HTR-8/SVneo (cell line): ENCODE results near the gene SDK1.

Experiments
- DNase-seq: peaks from one replicate; pipeline ENCODE4 v3.0.0; 2011; ENCODE audit warnings: low spot score, mixed read lengths; ENCODE audit not compliant: insufficient read length
- FAIRE-seq: peaks from 2 replicates; lab custom pipeline; 2011; peaks lifted over from hg19 to GRCh38; lab: Jason Lieb, UNC

The SDK1 gene

GRCh38 chr7:4170997-4171786, 870.1 kb downstream of the SDK1 start:
- DNase-seq (no peak), FAIRE-seq (no peak)

DNA sequence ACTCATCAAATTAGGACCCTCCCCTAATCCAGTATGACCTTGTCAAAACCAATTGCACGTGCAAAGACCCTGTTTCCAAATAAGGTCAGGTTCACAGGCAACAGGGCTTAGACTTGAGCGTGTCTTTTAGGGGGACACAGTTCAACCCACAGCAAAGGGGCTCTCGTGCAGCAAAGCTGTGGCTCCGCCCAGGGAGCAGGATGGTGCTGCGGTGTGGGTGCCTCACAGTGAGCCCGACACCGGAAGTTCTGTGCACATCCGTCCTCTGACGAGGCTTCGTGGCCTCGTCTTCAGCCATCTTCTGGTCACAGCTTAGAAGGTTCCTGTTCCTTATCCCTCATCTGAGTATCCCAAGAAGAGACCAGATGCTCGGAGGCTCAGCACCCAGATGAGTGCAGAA, 871.8 kb downstream of the SDK1 start:
- FAIRE-seq = no peak
- no peak for DNase-seq

DNA sequence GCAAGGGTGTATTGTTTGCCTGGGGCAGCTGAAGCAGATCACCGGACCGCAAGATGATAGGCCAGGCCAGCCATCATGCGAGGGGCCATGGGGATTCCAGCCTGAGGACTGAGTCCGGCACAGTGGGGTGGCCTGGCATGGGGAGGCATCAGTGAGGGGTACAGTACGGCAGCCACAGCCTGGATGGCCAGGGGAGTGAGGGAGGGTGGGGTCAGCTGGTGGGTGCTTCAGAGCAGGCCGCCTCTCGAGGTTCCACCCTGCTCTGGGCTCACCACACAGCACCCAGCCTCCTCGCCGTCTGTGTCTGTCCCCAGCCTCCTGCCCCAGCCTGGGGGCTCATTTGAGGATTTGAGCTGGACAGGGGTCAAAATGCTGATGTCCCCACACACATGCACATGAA, 872.6 kb downstream of the SDK1 start:
- FAIRE-seq (no peak), DNase-seq (no peak)

GRCh38 chr7:4174016-4174415, 873.0 kb downstream of the SDK1 start:
- no peak for FAIRE-seq
- DNase-seq = no peak

DNA sequence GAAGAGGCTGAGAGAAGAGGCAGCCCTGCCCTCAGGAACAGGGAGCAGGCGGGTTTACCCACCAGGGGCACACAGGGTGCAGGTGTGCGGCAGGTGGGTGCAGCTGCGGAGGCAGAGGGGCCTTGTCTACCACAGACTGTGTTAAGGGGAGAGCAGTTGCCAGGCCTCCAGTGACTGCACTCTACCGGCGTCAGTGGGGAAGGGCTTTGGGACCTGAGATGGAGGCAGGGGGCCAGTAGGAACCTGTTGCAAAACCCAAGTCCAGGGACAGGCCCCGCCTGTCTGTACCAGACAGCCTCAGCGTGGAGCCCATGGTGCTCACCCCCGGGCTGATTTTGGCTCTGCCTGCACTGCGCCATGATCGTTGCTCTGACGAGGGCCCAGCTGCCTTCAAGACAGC, 873.4 kb downstream of the SDK1 start:
- FAIRE-seq = no peak
- no peak for DNase-seq

- DNase-seq = no peak
- no peak for FAIRE-seq
These were observed 873.8 kb downstream of the SDK1 start for GRCh38 chr7:4174884-4175283.

- FAIRE-seq (no peak), DNase-seq (no peak)
These were observed 874.4 kb downstream of the SDK1 start for GRCh38 chr7:4175346-4175973.

- no peak for DNase-seq
- FAIRE-seq = no peak
These were observed 875.9 kb downstream of the SDK1 start for GRCh38 chr7:4177001-4177400.

GRCh38 chr7:4178416-4178815, 877.4 kb downstream of the SDK1 start:
- DNase-seq = no peak
- FAIRE-seq = no peak

- DNase-seq (no peak), FAIRE-seq (no peak)
These were observed 878.0 kb downstream of the SDK1 start for GRCh38 chr7:4178916-4179687.

DNA sequence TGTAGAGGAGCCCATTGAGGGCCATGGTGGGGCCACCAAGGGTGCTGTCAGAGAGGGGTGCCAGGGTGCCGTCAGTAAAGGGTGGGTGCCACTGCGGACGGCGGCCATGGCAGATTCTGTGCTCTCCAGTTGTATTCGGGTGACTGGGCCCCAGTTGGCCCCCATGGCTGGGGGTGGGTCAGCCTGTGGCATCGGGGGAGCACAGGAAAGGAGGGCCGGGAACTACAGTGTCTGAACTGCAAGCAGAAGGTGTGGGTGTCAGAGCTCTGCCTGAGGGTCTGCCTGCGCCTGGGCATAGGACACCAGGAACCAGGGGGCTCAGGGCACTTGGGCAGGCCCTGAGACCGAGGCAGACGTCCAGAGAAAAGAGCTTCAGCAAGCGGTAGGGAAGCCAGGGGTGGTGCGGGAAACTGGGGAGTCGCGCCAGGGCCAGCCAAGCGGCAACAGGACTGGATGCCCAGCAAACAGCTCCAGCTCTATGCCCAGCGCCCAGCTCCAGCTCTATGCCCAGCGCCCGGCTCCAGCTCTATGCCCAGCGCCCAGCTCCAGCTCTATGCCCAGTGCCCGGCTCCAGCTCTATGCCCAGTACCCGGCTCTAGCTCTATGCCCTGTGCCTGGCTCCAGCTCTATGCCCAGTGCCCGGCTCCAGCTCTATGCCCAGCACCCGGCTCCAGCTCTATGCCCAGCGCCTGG, 878.8 kb downstream of the SDK1 start:
- FAIRE-seq (no peak), DNase-seq (no peak)

DNA sequence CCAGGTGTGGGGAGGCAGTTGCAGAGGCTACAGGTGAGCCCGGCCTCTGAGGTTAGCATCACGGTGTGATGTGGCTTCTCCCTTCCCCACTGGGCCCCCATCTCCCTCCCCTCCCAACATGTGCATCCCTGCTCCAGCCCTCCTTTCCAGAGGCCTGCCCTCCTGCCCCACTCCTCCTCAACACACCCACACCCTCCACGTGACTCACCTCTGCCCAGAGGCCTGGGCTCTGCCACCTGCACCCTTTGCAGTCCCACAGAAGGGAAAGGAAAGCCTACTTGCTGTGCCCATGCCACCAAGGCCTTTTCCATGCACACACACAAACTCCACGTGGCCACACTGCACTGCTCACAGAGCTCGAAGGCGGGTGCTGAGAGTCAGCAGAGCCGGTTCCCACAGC, 880.4 kb downstream of the SDK1 start:
- DNase-seq (no peak), FAIRE-seq (no peak)

GRCh38 chr7:4182605-4183300, 881.7 kb downstream of the SDK1 start:
- DNase-seq (no peak), FAIRE-seq (no peak)

- FAIRE-seq (no peak), DNase-seq (no peak)
These were observed 883.6 kb downstream of the SDK1 start for GRCh38 chr7:4184653-4185052.

DNA sequence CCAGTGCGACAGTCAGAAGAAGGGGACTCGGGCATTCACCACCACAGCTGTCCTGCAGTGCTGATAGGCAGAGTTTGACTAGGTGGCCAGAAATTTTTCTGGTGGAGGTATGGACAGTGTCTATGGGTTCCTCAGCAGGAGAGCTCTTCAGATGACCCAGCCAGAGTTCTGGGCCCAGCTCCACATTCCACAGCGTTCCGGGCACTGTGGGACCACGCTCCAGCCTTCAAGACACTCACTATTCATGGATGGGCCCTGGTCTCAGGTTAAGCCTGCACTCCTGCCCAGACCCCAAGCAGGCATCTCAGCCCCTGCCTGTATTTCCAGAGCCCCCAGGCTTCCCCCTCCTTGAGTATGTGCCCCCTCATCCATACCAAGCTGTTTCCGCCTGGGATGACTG, 884.1 kb downstream of the SDK1 start:
- FAIRE-seq = no peak

DNA sequence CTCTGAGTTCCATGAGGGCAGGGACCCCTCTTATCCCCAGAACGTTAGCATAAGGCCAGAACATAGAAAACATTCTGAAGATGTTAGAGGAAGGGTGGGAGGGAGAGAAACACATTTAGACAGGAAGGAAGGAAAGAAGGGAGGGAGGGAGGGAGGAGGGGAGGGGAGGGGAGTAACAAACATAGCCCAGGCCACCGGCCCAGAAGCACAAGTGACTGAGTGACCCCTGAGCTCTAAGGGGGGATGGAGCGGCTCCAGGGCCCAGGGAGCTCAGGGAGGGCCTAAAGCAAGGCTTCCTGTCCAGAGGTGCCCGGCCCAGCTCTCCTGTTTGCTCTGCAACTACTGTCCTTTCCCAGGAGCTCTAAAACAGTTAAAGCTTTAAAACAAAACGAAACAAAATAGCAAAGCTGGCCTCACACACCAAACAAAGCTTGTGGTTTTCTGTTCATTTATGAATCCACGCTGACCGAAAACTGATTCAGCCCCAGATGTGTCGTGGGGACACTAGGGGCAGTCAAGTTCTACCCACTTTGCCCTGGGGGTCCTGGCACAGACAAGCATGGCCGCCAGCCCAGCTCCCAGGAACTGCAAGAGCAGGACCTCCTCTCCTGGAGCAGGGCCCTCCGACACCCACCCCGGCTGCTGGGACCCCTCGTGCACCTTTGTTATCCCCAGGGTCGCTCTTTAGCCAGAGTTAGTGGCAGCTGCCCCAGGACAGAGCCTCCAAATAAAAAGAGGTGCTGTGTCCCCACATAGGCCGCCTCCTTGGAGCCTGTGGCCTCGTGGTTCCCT, 884.9 kb downstream of the SDK1 start:
- DNase-seq = no peak
- no peak for FAIRE-seq

More for the DNA sequence above, 884.1 kb downstream of the SDK1 start:
- DNase-seq = no peak

GRCh38 chr7:4186513-4186780, 885.4 kb downstream of the SDK1 start:
- FAIRE-seq (no peak), DNase-seq (no peak)

- DNase-seq = no peak
- FAIRE-seq = no peak
These were observed 887.6 kb downstream of the SDK1 start for GRCh38 chr7:4188651-4189050.

DNA sequence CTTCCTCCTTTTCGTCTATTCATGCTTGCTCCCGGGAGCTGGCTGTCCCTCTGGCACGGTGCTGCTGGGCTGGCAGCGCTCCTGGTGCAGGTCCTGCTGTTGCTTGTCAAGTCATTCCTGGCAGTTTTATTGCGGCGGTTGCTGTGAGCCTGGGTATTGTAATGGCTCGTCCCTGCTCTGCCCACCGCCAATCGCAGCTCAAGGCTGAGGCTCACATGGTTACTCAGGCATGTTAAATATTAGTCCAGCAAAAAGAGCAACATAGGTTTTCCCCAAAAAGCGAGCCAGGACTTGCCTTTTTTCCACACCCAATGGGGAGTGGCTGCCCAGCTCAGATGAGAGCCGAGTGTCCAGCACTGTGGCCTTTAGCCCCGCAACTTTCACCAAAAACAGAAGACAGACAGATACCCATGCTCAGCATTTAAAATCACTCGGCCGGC, 888.1 kb downstream of the SDK1 start:
- DNase-seq = no peak
- FAIRE-seq = no peak
